K562 (cell line): ENCODE measurements around the gene KAT6B. TPM values are rescaled to one million over a fixed set of nuclear protein-coding genes. Genes with fewer than 3 reads are reported as not detected.

Experiments
- ATAC-seq: fragments of 200-7000 bp; cut with Tn5 transposase; 3 replicates; pipeline ENCODE4 v1.9.1; 2020; ENCODE audit warnings: moderate library complexity
- BruUV-seq: library from RNA; stranded (reverse); fragments of 400-500 nt; replicated peaks from 2 replicates; lab custom pipeline; 2021; lab: Mats Ljungman, UMichigan
- CTCF ChIA-PET: fragments of 300-600 bp; formaldehyde crosslinking; extraction: SDS; loops from one replicate; lab custom pipeline; 2021; ENCODE audit warnings: low intra/inter-chr PET ratio; lab: Yijun Ruan, JAX
- POLR2A ChIA-PET: fragments of 300-600, 350-650 bp; sonication (Branson Sonifier 250); formaldehyde crosslinking; extraction: SDS; loops from one replicate; lab custom pipeline; 2021; ENCODE audit warnings: antibody characterized with exemption, inconsistent platforms; lab: Yijun Ruan, JAX
- DNase-seq, 4 experiments: peaks; one replicate each; pipeline versions ENCODE4 v3.0.0 to v3.0.0-alpha.2; 2011 to 2018; ENCODE audit warnings: low spot score in 3 of 4, mixed read lengths in 3 of 4; ENCODE audit errors: extremely low read depth in 1 of 4
- FAIRE-seq: peaks from 2 replicates; lab custom pipeline; 2011; peaks lifted over from hg19 to GRCh38; lab: Jason Lieb, UNC
- H2AFZ ChIP-seq: 2 replicates; pipeline ENCODE4 v1.6.0; 2011; ENCODE audit warnings: low read depth, low read length, control low read depth, inconsistent platforms
- H3K27ac ChIP-seq: fragments of 200-600 bp; 3 replicates; pipeline ENCODE4 v1.8.0; 2011; ENCODE audit warnings: low read depth, mild to moderate bottlenecking, control low read depth, inconsistent platforms, low read length, moderate library complexity, mixed read lengths; ENCODE audit errors: extremely low read depth
- H3K27me3 ChIP-seq, 2 experiments: fragments of 300-600 bp in 1 of 2; 2 replicates in 1 of 2; 3 replicates in 1 of 2; pipeline versions ENCODE4 v1.6.0 to v1.8.0; 2011; ENCODE audit warnings: inconsistent platforms in 2 of 2, low read length in 2 of 2, mild to moderate bottlenecking in 1 of 2, mixed read lengths in 1 of 2, moderate library complexity in 1 of 2; ENCODE audit not compliant: control insufficient read depth in 2 of 2, insufficient read depth in 2 of 2
- H3K36me3 ChIP-seq: fragments of 300-600 bp; 3 replicates; pipeline ENCODE4 v1.8.0; 2011; ENCODE audit warnings: mild to moderate bottlenecking, low read length, inconsistent platforms; ENCODE audit not compliant: control insufficient read depth, insufficient read depth
- H3K4me1 ChIP-seq, 2 experiments: fragments of 200-600 bp in 1 of 2; replicated peaks in 1 of 2; 2 replicates in 1 of 2; 3 replicates in 1 of 2; pipeline versions ENCODE4 v1.5.1 to v1.8.0; 2011; ENCODE audit warnings: inconsistent platforms in 2 of 2, low read length in 2 of 2, mild to moderate bottlenecking in 1 of 2, mixed read lengths in 1 of 2, moderate library complexity in 1 of 2; ENCODE audit not compliant: control insufficient read depth in 2 of 2, insufficient read depth in 2 of 2
- H3K4me2 ChIP-seq: 2 replicates; pipeline ENCODE4 v1.6.1; 2011; ENCODE audit warnings: low read length, control low read depth, inconsistent platforms, mixed read lengths; ENCODE audit not compliant: insufficient read depth
- H3K4me3 ChIP-seq: fragments of 200-600 bp; sonication (generic), shearing (Covaris generic); 2 replicates; pipeline ENCODE4 v1.5.1; 2016; ENCODE audit warnings: control low read depth, inconsistent platforms
- H3K79me2 ChIP-seq: fragments of 200-600 bp; 3 replicates; pipeline ENCODE4 v1.8.0; 2011; ENCODE audit warnings: low read length, inconsistent platforms; ENCODE audit not compliant: control insufficient read depth, insufficient read depth
- H3K9ac ChIP-seq, 2 experiments: 2 replicates each; pipeline versions ENCODE4 v1.6.0 to v1.6.1; 2011; ENCODE audit warnings: low read depth in 2 of 2, low read length in 2 of 2, control low read depth in 1 of 2, inconsistent platforms in 1 of 2, mild to moderate bottlenecking in 1 of 2, mixed read lengths in 1 of 2; ENCODE audit not compliant: insufficient read depth in 1 of 2
- H3K9me1 ChIP-seq: one replicate; pipeline ENCODE4 v1.6.0; 2011; ENCODE audit warnings: inconsistent platforms, mild to moderate bottlenecking, low read length, moderate library complexity; ENCODE audit not compliant: control insufficient read depth, insufficient read depth
- H3K9me3 ChIP-seq: replicated peaks from 2 replicates; pipeline ENCODE4 v1.5.1; 2011; ENCODE audit warnings: low read depth, low read length, inconsistent platforms; ENCODE audit not compliant: control insufficient read depth, insufficient read depth
- H4K20me1 ChIP-seq: replicated peaks from 2 replicates; pipeline ENCODE4 v1.6.1; 2011; ENCODE audit warnings: low read length, inconsistent platforms, mixed read lengths; ENCODE audit not compliant: control insufficient read depth, insufficient read depth
- BHLHE40 ChIP-seq: IDR thresholded peaks from 2 replicates; pipeline ENCODE4 v1.6.1; 2011; ENCODE audit warnings: low read length, improper control_type of control experiment
- BRD4 ChIP-seq: fragments of 200-600 bp; sonication (generic); IDR thresholded peaks from 2 replicates; pipeline ENCODE4 v1.6.1; 2017; ENCODE audit warnings: inconsistent platforms
- CHD2 ChIP-seq: IDR thresholded peaks from 2 replicates; pipeline ENCODE4 v1.6.1; 2011; ENCODE audit warnings: low read depth, low read length
- ELF4 ChIP-seq: fragments of 450-650 bp; formaldehyde crosslinking; IDR thresholded peaks from 2 replicates; pipeline ENCODE4 v1.4.0; 2022; ENCODE audit warnings: missing genetic modification characterization
- HOXB6 ChIP-seq: fragments of 250-450 bp; sonication (Bioruptor Pico); IDR thresholded peaks from 2 replicates; pipeline ENCODE4 v1.5.1; 2022; ENCODE audit warnings: mild to moderate bottlenecking, borderline replicate concordance
- MAFF ChIP-seq: IDR thresholded peaks from 2 replicates; pipeline ENCODE4 v1.6.1; 2012; ENCODE audit warnings: low read length, improper control_type of control experiment
- MAFK ChIP-seq: IDR thresholded peaks from 2 replicates; pipeline ENCODE4 v1.6.1; 2011; ENCODE audit warnings: low read length, improper control_type of control experiment
- MEIS2 ChIP-seq: fragments of 450-650 bp; IDR thresholded peaks from 2 replicates; pipeline ENCODE4 v1.6.1; 2014; ENCODE audit warnings: mild to moderate bottlenecking; ENCODE audit not compliant: partially characterized antibody
- NCOA6 ChIP-seq: fragments of 450-650 bp; IDR thresholded peaks from 2 replicates; pipeline ENCODE4 v1.6.1; 2017; ENCODE audit warnings: mild to moderate bottlenecking
- POLR3G ChIP-seq: IDR thresholded peaks from 2 replicates; pipeline ENCODE4 v1.6.1; 2011; ENCODE audit not compliant: insufficient read length, insufficient replicate concordance; ENCODE audit errors: extremely low read depth
- YY1 ChIP-seq, 3 experiments: IDR thresholded peaks; 2 replicates each; pipeline ENCODE4 v1.6.1; 2011; ENCODE audit warnings: low read length in 2 of 3, mild to moderate bottlenecking in 2 of 3, moderate library complexity in 2 of 3, borderline replicate concordance in 1 of 3, control low read depth in 1 of 3, low read depth in 1 of 3; ENCODE audit not compliant: insufficient read depth in 3 of 3, insufficient replicate concordance in 2 of 3, control insufficient read depth in 1 of 3, insufficient read length in 1 of 3; ENCODE audit errors: extremely low read depth in 1 of 3
- ZC3H8 ChIP-seq: fragments of 450-650 bp; IDR thresholded peaks from 2 replicates; pipeline ENCODE4 v1.6.1; 2017
- ZKSCAN1 ChIP-seq: fragments of 150-350 bp; IDR thresholded peaks from 2 replicates; pipeline ENCODE4 v1.6.1; 2016; ENCODE audit warnings: low read depth, low read length
- ZNF175 ChIP-seq: fragments of 200-800 bp; sonication (Bioruptor generic); IDR thresholded peaks from 2 replicates; pipeline ENCODE4 v1.6.1; 2016; ENCODE audit warnings: low read depth, mild to moderate bottlenecking, missing genetic modification characterization, missing compliant biosample characterization
- ZNF212 ChIP-seq: fragments of 450-650 bp; formaldehyde crosslinking; IDR thresholded peaks from 2 replicates; pipeline ENCODE4 v1.4.0; 2020; ENCODE audit warnings: mild to moderate bottlenecking
- ZNF217 ChIP-seq: sonication (generic); formaldehyde crosslinking; IDR thresholded peaks from 2 replicates; pipeline ENCODE4 v1.8.0; 2022; ENCODE audit warnings: mild to moderate bottlenecking, missing genetic modification reagents
- ZNF316 ChIP-seq: fragments of 450-650 bp; IDR thresholded peaks from 2 replicates; pipeline ENCODE4 v1.6.1; 2016
- ZNF583 ChIP-seq: fragments of 250-450 bp; sonication (Bioruptor Pico); IDR thresholded peaks from 2 replicates; pipeline ENCODE4 v1.4.0; 2020
- ZNF77 ChIP-seq: fragments of 250-450 bp; sonication (Bioruptor Pico); IDR thresholded peaks from 2 replicates; pipeline ENCODE4 v1.5.0; 2020
- ZNF785 ChIP-seq: fragments of 250-450 bp; sonication (Bioruptor Pico); IDR thresholded peaks from 2 replicates; pipeline ENCODE4 v1.4.0; 2020; ENCODE audit warnings: mild to moderate bottlenecking
- WGBS: fragments of 100-300 bp; shearing (Covaris generic); methylation state at CpG from one replicate; pipeline ENCODE4 v1.1.6; 2016; ENCODE audit warnings: low coverage, mixed read lengths; ENCODE audit not compliant: insufficient coverage; ENCODE audit errors: missing lambda C conversion rate; 5-methylcytosine and 5-hydroxymethylcytosine counted together
- in situ Hi-C: fragments of 300-500 bp; cut with MboI; formaldehyde crosslinking; loops from 4 replicates; pipeline ENCODE4 v1.15.0; 2018; ENCODE audit warnings: inconsistent platforms, mixed read lengths
- intact Hi-C: fragments of 100-400 bp; cut with micrococcal nuclease; formaldehyde crosslinking; loops from 2 replicates; pipeline ENCODE4 v1.14.2; 2022
- polyA plus RNA-seq, 8 experiments: library from polyadenylated mRNA; depleted of rRNA in 4 of 8; stranded (reverse) in 5 of 8; unstranded in 3 of 8; fragments of >200 nt; fragmentation: Nextera tagmentation in 2 of 8; fragmentation: Illumina TruSeq in 1 of 8; extraction: Ambion mirVana in 2 of 8; extraction: Trizol in 1 of 8; gene quantifications; 2 replicates each; pipeline versions ENCODE4 v1.2.1 to v1.2.3, GENCODE V29; 2011 to 2014; ENCODE audit warnings: inconsistent platforms in 1 of 8, missing spikeins in 1 of 8
- total RNA-seq, 7 experiments: library from RNA; depleted of rRNA in 6 of 7; stranded (reverse); fragments of >200 nt in 6 of 7; fragmentation: Illumina TruSeq in 2 of 7; extraction: Trizol in 2 of 7; gene quantifications; 2 replicates each; pipeline versions ENCODE4 v1.2.1 to v1.2.3, GENCODE V29; 2011 to 2021; ENCODE audit warnings: low replicate concordance in 1 of 7
- TF ChIP-seq, protein P1 (sequence below): IDR thresholded peaks from 2 replicates; pipeline ENCODE4 v1.6.1; 2011; ENCODE audit not compliant: insufficient read length; ENCODE audit errors: extremely low read depth
- TF ChIP-seq, protein P2 (sequence below): fragments of 150-350 bp; conservative IDR thresholded peaks from 2 replicates; pipeline ENCODE4 v1.6.1; 2014; ENCODE audit warnings: low read length
- TF ChIP-seq, protein P3 (sequence below): sonication (generic); IDR thresholded peaks from 2 replicates; pipeline ENCODE4 v1.6.1; 2016

KAT6B gene
- total and polyA plus RNA-seq, 9 of the 15 experiments (the other 6 are each of a cell fraction or from before 2014, with no cell fraction given) = 1.4 to 9.2 (median 6.8) TPM

DNA sequence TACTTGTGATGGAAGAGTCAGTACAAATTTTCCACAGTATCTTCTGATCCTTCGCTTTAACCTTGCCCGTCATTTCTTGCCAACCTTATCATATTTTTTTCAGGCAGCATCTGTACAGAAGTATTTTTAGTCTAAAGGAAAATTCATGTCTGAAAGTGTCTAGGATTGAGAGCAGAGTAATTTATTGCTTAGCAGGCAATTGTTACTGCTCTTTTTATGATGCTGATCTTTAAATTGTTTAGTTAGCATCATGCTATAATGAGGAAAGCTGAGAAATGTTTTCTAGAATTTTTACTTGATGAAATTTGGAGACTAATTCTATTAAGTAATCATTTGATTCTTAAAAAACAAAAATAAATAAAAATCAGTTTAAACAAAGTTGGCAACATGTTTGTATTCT is 20.6 kb downstream of the KAT6B start:
- H3K9me1 ChIP-seq = no peaks in the 10 kb centered on the region
- no peak for DNase-seq
- no peaks in the 10 kb centered on the region for H3K9me3 ChIP-seq
- BruUV-seq = no TSS peak
- no peaks in the 10 kb centered on the region for H3K27me3 ChIP-seq
- intact Hi-C loops (no loop called here), in situ Hi-C loops (no loop called here)
- no peaks in the 10 kb centered on the region for H4K20me1 ChIP-seq
- H3K27ac ChIP-seq = no peak overlapping the region
- ChIA-PET POLR2A (interaction anchor here (0.7 kb wide), 1 partner anchor 25 kb away, joined by 3 read pairs; no protein-coding TSS in a partner anchor), CTCF (no interaction called here)
- H3K9ac ChIP-seq = no peak overlapping the region
- no peak overlapping the region for H3K4me2 ChIP-seq
- H3K79me2 ChIP-seq = peaks cover 2% of the 10 kb centered on the region; the same call in 1 of the 3 replicates
- peaks cover 0 to 2% of the 10 kb centered on the region in 2 experiments; a peak in 4 of 5 replicates for H3K4me1 ChIP-seq
- no peak overlapping the region for H3K4me3 ChIP-seq
- WGBS = 84% methylated on average over 2 of the region's 2 CpGs
- FAIRE-seq = no peak
- H2AFZ ChIP-seq = no peak overlapping the region
- H3K36me3 ChIP-seq = no peaks in the 10 kb centered on the region
- ATAC-seq = no peak
- TF ChIP-seq BHLHE40 = no peak
- no peak for TF ChIP-seq BRD4
- TF ChIP-seq ZKSCAN1 = no peak
- TF ChIP-seq ZNF316 = peak; percentile 74
- no peak for TF ChIP-seq ZNF175 (CRISPR knock-in tag)
- no peak for TF ChIP-seq YY1 (IDR thresholded peaks at IDR 0.05; ENCODE audit: borderline replicate concordance in 1 of 3, control insufficient read depth in 1 of 3, extremely low read depth in 1 of 3, insufficient read depth in 3 of 3, insufficient read length in 1 of 3, insufficient replicate concordance in 2 of 3, low read depth in 1 of 3, low read length in 2 of 3)
- no peak for TF ChIP-seq ZC3H8
- TF ChIP-seq NCOA6 = no peak
- TF ChIP-seq ZNF77 = no peak
- no peak for TF ChIP-seq ZNF785 (CRISPR knock-in tag)
- TF ChIP-seq, protein P1, sequence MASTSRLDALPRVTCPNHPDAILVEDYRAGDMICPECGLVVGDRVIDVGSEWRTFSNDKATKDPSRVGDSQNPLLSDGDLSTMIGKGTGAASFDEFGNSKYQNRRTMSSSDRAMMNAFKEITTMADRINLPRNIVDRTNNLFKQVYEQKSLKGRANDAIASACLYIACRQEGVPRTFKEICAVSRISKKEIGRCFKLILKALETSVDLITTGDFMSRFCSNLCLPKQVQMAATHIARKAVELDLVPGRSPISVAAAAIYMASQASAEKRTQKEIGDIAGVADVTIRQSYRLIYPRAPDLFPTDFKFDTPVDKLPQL = no peak
- TF ChIP-seq CHD2 = no peak
- no peak for TF ChIP-seq ZNF212
- no peak for TF ChIP-seq ZNF583
- peak; percentile 6; the same call in 1 of the 2 replicates for TF ChIP-seq MAFF
- no peak for TF ChIP-seq POLR3G
- TF ChIP-seq, protein P2, sequence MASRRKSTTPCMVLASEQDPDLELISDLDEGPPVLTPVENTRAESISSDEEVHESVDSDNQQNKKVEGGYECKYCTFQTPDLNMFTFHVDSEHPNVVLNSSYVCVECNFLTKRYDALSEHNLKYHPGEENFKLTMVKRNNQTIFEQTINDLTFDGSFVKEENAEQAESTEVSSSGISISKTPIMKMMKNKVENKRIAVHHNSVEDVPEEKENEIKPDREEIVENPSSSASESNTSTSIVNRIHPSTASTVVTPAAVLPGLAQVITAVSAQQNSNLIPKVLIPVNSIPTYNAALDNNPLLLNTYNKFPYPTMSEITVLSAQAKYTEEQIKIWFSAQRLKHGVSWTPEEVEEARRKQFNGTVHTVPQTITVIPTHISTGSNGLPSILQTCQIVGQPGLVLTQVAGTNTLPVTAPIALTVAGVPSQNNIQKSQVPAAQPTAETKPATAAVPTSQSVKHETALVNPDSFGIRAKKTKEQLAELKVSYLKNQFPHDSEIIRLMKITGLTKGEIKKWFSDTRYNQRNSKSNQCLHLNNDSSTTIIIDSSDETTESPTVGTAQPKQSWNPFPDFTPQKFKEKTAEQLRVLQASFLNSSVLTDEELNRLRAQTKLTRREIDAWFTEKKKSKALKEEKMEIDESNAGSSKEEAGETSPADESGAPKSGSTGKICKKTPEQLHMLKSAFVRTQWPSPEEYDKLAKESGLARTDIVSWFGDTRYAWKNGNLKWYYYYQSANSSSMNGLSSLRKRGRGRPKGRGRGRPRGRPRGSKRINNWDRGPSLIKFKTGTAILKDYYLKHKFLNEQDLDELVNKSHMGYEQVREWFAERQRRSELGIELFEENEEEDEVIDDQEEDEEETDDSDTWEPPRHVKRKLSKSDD = no peak
- TF ChIP-seq, protein P3, sequence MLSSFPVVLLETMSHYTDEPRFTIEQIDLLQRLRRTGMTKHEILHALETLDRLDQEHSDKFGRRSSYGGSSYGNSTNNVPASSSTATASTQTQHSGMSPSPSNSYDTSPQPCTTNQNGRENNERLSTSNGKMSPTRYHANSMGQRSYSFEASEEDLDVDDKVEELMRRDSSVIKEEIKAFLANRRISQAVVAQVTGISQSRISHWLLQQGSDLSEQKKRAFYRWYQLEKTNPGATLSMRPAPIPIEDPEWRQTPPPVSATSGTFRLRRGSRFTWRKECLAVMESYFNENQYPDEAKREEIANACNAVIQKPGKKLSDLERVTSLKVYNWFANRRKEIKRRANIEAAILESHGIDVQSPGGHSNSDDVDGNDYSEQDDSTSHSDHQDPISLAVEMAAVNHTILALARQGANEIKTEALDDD = no peak
- no peak for TF ChIP-seq HOXB6
- TF ChIP-seq MEIS2 = peak; percentile 13
- TF ChIP-seq ELF4 (CRISPR knock-in tag) = no peak
- peak; percentile 8; the same call in 1 of the 2 replicates for TF ChIP-seq MAFK
- no peak for TF ChIP-seq ZNF217
